ENCODE measurements around the gene CD300LD.
"Not testable (repeated sequence)": the region's sequence is repeated elsewhere in the genome, so short reads cannot be mapped to it uniquely, and the experiment has no call there.

Gene CD300LD

GRCh38 chr17:74606050-74606449, 14.0 kb upstream of the CD300LD start:
- DNase-seq (ENCODE audit: low read depth) = no peak

- DNase-seq (ENCODE audit: low read depth) = no peak
These were observed 13.3 kb upstream of the CD300LD start for GRCh38 chr17:74605361-74605760.

DNA sequence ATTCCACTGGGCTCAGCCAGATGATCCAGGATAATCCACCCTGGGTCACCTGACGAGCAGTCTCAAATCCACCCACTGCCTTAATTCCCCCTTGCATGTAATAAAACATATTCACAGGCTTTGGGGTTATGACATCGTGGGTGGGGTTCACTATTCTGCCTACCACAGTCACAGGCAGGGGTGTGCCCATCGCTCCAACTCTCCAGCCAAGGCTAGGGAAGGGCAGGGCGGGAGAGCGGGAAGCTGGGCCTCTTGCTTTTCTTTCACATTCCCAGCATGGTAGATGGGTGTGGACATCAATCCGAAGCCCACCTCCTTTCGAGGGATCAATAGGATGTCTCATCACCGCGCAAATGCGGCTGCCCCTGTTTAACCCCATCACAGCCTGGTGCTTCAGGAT, 12.7 kb upstream of the CD300LD start:
- no peak for DNase-seq (ENCODE audit: low read depth)

DNA sequence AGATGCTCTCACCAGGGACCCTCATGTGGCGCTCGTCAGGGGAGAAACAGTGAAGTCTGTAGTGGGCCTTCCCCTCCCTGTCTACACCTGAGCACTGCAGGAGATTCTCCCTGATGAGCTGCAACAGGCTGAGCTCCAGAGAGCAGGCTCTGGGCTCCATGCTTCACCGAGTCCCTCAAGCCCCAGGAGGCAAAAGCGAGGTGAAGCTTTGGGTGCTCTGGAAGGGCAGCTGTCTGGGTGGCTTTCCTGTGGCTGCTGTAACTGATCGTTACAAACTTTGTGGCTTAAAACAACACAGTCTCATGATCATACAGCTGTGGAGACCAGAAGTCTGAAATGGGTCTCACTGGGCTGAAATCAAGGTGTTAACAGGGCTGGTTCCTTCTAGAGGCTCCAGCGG, 12.1 kb upstream of the CD300LD start:
- no peak for DNase-seq (ENCODE audit: low read depth)

GRCh38 chr17:74603746-74604145, 11.7 kb upstream of the CD300LD start:
- no peak for DNase-seq (ENCODE audit: low read depth)

GRCh38 chr17:74603037-74603635, 11.1 kb upstream of the CD300LD start:
- DNase-seq (ENCODE audit: low read depth) = no peak

DNA sequence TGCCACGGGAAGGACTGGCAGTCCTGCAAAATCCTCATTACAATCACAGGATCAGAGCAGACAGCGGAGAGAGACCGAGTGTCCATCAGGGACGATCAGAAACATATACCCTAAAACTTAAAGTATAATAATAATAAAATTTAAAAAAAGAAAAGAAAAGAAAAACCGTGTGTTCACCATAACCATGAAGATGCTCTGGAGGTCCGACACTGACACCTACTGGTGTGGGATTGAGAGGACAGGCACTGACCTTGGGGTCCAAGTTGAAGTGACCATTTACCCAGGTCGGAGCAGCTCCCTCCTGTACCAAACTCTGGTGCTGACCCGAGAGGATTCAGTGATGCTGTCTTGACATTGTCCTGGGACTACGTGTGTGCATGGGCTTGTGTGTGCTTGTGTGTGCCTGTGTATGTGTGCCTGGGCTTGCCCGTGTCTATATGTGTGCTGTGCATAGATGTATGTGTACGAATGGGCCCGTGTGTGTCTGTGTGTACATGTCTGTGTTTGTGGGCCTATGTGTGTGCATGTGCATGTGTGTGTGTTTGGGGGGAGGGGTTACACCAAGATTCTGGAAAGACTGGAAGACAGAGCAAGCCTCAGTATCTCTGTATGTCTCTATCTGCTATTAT, 10.0 kb upstream of the CD300LD start:
- DNase-seq (ENCODE audit: low read depth) = no peak

DNA sequence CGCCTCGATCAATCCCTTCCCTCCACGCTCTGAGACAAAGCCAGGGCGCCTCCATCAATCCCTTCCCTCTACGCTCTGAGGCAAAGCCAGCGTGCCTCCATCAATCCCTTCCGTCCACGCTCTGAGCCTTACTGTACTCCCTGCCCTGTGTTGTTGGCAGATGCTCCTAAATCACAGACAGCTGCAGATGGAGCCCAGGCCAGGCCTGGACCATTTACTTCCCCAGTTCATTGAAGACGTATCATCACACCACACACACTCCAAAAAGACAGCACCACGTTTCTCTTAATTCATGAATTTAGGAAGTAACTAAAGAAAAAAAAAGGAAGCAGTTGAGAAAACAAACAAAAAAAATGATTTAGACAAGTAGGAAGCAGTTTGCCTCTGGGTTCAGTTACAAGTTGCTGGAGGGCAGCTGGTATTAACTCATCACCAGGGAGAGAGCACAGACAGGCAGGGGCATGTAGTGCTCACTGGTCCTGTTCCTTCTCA, 7.4 kb upstream of the CD300LD start:
- no peak for DNase-seq (ENCODE audit: low read depth)

DNA sequence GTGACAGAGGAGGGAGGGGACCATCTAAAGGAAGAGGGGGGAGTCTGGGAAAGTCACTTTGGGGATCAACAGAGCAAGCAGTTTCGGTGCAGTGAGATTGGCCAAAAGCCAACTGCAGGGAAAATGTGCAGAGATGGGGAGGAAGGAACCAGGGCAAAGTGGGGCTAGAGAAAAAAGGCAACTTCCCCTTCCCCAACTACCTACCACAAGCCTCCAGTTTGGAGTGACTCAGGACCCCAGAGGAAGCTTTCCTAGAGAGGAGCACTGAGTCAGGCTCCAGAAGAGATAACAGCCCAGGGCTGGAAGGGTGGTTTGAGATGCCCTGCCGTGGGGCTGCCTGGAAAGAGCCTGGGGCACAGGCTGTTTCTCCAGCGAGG, 6.9 kb upstream of the CD300LD start:
- no peak for DNase-seq (ENCODE audit: low read depth)

GRCh38 chr17:74598346-74599022, 6.4 kb upstream of the CD300LD start:
- no peak for DNase-seq (ENCODE audit: low read depth)

DNA sequence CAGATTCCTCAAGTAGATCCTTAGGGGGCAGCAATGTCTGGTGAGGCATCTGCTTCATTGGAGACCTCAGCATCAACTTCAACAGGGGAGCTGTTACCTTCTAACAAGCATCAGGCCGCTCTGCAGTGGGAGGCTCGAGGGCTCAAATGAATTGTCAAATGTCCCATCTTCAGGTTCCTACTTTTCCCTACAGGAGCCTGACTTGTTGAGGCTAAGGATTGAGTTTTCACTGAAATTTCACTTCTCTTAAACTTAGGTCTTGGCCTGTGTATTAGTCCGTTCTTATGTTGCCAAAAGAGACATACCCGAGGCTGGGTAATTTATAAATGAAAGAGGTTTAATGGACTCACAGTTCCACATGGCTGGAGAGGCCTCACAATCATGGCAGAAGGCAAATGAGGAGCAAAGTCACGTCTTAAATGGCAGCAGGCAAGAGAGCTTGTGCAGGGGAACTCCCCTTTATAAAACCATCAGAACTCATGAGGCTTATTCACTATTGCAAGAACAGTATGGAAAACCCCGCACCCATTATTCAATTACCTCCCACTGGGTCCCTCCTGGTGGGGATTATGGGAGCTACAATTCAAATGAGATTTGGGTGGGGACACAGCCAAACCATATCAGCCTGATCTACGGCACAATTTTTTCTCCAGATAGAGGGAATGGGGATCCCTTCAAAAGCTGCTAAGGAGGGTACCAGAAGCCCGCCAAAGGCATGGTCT, 5.1 kb upstream of the CD300LD start:
- no peak for DNase-seq (ENCODE audit: low read depth)

DNA sequence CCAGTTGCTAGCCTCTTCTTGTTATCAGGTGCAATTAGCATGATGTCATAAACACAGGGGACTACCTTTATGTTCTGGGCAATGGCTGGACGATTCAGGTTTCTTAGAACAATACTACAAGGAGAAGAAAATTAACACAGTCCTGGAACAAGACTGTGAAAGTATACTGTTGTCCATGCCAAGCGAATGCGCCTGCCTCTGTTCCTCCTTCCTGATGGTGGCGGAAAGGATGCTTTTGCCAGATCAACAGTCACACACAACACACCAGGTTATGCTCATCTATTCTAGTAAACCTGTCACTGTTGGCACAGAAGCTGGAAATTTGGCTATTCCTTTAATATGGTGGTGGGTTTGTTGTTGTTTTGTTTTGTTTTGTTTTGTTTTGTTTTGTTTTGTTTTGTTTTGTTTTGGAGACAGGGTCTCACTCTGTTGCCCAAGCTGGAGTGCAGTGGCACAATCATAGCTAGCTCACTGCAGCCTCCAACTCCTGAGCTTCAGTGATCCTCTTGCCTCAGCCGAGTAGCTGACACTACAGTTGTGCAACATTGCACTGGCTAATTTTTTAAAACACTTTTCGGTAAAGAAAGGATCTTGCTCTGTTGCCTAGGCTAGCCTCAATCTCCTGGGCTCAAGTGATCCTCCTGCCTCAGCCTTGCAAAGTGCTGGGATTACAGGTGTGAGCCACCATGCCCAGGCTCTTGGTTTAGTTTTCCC, 3.1 kb upstream of the CD300LD start:
- no peak for DNase-seq (ENCODE audit: low read depth)

GRCh38 chr17:74591503-74591902, 580 bp downstream of the CD300LD start:
- DNase-seq (ENCODE audit: low read depth) = no peak

- no peak for DNase-seq (ENCODE audit: low read depth)
These were observed 6.4 kb downstream of the CD300LD start for GRCh38 chr17:74585711-74586110.

DNA sequence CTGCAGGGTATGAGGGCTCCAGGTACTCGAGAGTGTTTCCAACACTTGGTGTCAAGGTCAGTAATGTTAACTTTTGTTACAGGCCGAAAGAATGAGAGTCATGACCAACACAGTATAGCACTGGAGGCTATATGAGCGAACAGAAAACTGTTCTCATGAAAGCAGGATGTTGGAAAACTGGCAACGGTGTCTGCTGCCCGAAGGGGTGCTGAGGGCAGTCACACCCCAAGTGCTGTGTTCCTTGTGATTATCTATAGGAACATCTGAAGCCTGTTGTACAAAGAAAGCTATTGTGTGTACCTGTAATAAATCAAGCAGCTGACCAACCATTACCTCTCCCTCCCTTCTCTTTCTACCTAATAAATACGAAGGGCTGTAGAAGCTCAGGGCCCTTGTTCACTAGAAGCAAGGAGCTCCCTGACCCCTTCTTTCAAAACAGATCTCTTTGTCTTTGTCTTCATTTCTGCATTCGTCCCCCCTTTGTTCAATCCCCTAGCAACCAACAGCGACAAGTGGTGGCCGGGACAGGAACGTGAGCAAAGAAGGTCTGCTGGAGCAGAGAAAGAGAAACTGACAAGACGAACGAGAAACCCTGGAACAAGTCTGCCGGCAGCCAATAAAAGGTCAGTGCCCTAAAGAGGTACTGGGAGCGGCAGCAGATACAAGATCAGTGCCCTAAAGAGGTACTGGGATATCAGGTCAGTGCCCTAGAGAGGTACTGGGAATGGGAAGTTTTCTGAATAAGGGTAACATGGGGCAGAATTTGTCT, 7.6 kb downstream of the CD300LD start:
- no peak for DNase-seq (ENCODE audit: low read depth)

GRCh38 chr17:74582633-74583032, 9.4 kb downstream of the CD300LD start:
- DNase-seq (ENCODE audit: low read depth) = no peak

DNA sequence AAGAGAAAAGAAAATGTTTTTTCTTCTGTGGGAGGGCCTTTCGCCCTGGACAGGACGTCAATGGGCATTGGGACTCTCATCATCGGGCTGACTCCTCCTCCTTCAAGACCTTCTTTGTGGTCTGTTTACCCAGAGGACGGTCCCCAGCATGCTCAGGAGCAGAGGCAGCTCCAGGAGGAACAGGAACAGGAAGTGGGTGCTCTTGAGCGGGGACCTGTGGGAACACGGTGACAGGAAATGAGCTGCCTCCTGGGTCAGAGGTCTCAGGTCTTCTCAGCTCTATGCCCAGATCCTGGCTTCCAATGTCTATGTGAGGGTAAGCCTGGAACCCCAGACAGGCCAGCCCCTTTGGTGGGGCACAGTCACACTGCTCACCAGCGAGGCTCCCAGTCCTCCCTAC, 12.2 kb downstream of the CD300LD start:
- DNase-seq (ENCODE audit: low read depth) = no peak

DNA sequence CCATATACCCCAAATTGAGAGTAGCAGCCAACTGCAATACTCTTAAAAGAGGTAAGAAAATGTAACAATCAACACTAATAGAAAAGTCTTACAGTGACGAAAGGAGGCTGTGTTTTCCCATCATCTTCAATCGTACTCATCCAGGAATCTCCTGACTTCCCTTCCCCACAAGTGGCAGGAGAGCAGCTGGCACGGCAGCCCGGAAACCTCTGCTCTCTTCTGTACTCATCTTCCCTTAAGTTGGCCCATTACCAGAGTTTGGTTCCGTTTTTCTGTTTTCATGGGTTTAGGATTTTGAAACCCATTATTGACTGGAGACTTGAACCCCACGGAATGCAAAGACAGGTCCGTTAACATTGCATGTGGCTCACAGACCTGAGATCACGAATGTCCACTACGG, 13.1 kb downstream of the CD300LD start:
- no peak for DNase-seq (ENCODE audit: low read depth)

DNA sequence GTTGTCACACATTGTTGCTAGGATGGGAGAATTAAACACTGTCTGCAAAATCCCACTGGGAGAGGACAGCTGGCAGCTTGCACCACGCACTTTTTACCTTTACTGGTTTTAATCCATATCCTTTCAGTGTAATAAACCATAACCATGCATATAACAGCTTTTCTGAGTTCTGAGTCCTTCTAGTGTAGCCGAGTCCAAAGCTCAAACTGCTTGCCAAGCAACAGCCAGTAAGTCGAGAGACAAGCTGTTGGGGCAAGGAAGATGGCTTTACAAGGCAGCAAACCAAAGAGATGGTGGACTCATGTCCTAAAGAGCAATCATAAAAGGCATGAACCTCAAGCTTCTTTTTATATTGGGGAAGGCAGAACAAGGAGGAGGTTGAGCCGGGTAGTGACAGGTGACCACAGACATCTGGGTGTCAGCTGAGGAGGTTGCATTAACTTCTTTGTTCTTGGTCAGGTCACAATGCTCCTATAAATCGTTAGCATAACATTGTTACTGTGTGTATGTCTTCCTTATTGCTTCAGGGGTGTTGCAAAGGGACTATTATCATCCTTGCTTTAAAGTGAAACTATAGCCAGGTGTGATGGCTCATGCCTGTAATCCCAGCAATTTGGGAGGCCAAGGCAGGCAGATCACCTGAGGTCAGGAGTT, 17.5 kb downstream of the CD300LD start:
- no peak for DNase-seq (ENCODE audit: low read depth)

DNA sequence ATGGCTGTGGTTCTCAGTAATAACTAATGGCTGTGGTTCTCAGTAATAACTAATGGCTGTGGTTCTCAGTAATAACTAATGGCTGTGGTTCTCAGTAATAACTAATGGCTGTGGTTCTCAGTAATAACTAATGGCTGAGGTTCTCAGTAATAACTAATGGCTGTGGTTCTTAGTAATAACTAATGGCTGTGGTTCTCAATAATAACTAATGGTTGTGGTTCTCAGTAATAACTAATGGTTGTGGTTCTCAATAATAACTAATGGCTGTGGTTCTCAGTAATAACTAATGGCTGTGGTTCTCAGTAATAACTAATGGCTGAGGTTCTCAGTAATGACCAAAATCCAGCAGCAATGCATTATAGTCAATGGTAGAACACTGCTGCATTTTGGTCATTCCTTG, 18.4 kb downstream of the CD300LD start:
- DNase-seq (ENCODE audit: low read depth) = not testable (repeated sequence)

GRCh38 chr17:74573169-74573568, 18.9 kb downstream of the CD300LD start:
- DNase-seq (ENCODE audit: low read depth) = no peak

Measured in T-helper 22 cell (primary cell).